ENCODE measurements around the gene ATP11B.

DNA sequence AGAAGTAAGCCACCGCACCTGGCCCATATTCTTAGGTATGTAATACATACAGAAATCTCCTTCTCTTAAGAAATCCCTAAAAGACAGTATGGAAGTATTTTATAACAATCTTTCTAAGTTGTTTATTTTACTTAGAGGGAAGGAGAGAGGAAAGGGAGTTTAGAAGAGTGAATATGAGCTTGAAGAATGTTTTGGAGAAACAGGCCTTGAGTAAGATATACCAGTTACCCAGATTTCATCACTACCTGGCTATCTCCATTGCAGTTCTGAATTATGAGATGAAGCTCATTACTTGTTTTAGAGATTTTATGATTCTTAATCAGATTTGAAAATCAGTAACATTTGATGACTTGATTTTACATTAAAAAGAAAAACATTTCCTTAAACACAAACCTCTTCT is 115.2 kb downstream of the ATP11B start:
- TF ChIP-seq, protein P1, sequence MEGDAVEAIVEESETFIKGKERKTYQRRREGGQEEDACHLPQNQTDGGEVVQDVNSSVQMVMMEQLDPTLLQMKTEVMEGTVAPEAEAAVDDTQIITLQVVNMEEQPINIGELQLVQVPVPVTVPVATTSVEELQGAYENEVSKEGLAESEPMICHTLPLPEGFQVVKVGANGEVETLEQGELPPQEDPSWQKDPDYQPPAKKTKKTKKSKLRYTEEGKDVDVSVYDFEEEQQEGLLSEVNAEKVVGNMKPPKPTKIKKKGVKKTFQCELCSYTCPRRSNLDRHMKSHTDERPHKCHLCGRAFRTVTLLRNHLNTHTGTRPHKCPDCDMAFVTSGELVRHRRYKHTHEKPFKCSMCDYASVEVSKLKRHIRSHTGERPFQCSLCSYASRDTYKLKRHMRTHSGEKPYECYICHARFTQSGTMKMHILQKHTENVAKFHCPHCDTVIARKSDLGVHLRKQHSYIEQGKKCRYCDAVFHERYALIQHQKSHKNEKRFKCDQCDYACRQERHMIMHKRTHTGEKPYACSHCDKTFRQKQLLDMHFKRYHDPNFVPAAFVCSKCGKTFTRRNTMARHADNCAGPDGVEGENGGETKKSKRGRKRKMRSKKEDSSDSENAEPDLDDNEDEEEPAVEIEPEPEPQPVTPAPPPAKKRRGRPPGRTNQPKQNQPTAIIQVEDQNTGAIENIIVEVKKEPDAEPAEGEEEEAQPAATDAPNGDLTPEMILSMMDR (IDR thresholded peaks at IDR 0.05; ENCODE audit: insufficient read depth, low read depth, low read length) = no peak
- no peak for TF ChIP-seq EZH2 (IDR thresholded peaks at IDR 0.05; ENCODE audit: insufficient read depth, low read length)
